OCI-LY1 (cell line): ENCODE data around the gene TRIM43.
"Not testable (repeated sequence)": the region's sequence is repeated elsewhere in the genome, so short reads cannot be mapped to it uniquely, and the experiment has no call there.

Experiments
- EZH2 ChIP-seq: fragments of 200-600 bp; sonication (generic), shearing (Covaris generic); IDR thresholded peaks from 2 replicates; pipeline ENCODE4 v1.8.0; 2017; ENCODE audit warnings: borderline replicate concordance, mixed run types, mild to moderate bottlenecking, antibody characterized with exemption, low read length, moderate library complexity, mixed read lengths
- TF ChIP-seq, protein P1 (sequence below): fragments of 200-600 bp; sonication (generic), shearing (Covaris generic); IDR thresholded peaks from 2 replicates; pipeline ENCODE4 v1.5.1; 2017; ENCODE audit warnings: mild to moderate bottlenecking, antibody characterized with exemption, low read length, moderate library complexity, mixed read lengths

DNA sequence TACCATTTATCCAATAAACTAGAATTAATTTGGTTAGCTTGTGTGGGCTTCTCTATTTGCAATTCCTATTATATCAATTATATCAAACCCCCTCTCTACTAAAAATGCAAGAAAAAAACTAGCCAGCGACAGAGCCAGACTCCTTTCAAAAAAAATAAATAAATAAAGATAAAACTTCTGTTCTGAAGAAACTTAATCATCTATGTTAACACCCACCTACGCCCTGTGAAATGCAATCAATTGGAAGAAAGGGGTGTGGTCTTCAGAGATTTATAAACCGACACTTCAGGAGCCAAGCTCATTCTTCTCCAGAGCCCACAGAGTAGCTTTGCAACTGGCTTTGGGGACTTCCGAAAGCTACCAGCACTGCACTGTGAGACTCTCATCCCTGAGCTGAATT lies at the start of gene TRIM43:
- TF ChIP-seq, protein P1, sequence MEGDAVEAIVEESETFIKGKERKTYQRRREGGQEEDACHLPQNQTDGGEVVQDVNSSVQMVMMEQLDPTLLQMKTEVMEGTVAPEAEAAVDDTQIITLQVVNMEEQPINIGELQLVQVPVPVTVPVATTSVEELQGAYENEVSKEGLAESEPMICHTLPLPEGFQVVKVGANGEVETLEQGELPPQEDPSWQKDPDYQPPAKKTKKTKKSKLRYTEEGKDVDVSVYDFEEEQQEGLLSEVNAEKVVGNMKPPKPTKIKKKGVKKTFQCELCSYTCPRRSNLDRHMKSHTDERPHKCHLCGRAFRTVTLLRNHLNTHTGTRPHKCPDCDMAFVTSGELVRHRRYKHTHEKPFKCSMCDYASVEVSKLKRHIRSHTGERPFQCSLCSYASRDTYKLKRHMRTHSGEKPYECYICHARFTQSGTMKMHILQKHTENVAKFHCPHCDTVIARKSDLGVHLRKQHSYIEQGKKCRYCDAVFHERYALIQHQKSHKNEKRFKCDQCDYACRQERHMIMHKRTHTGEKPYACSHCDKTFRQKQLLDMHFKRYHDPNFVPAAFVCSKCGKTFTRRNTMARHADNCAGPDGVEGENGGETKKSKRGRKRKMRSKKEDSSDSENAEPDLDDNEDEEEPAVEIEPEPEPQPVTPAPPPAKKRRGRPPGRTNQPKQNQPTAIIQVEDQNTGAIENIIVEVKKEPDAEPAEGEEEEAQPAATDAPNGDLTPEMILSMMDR, result not testable (repeated sequence)
- TF ChIP-seq EZH2, result not testable (repeated sequence)
